ENCODE data around the gene ATXN2. TPM values are rescaled to one million over a fixed set of nuclear protein-coding genes. Genes with fewer than 3 reads are reported as not detected.

ATXN2 gene
- total RNA-seq, 4 donors from 2014 or later, result 50.3 to 84.3 (median 64.3) TPM

DNA sequence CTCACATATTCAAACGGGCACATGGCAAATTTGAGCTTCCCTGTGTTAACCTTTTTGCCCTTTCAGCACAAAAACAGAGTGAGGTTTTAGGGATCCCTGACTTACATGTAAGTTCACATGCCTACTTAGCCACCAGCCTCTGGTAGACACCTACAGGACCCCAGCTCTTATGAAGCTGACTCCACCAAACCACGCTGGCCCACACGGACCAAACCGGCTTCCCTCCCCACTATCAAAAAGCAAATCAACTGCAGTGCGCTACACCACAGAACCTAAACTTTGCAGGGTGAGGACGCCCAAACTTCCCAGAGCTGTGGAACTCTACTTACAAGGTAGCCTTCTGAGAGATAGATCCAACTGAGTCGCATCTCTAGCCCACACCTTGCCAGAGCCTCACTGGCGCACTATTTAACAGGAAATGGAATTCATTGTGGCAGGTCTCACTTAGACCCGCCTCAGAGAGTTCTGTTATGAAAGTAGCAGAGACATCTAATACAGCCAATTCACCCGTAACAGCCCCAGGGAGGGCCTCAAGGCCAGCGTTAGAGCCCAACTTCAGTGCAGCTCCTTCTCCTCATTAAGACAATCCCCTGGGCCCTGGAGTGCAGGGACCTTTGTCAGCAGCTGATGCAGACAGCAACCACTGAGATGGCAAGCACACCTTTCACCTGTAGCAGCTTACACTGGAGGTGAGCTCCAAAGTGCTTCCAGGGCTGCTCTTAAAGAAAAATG, 144.2 kb downstream of the ATXN2 start:
- Histone ChIP-seq H3K27me3 (no peaks in the 10 kb centered on the region), H3K27ac (no peak overlapping the region), H3K9me3 (no peaks in the 10 kb centered on the region), H3K36me3 (peaks cover 5 to 82% (median 19%) of the 10 kb centered on the region in 3 donors), H3K4me3 (no peak overlapping the region), H3K4me1 (peaks cover 0 to 11% (median 0%) of the 10 kb centered on the region in 4 donors)
- DNase-seq (ENCODE audit: low spot score in 2 of 2), result no peak
- no peak for TF ChIP-seq EP300 (IDR thresholded peaks at IDR 0.05)
- no peak for TF ChIP-seq POLR2A (IDR thresholded peaks at IDR 0.05)
- TF ChIP-seq, protein P1, sequence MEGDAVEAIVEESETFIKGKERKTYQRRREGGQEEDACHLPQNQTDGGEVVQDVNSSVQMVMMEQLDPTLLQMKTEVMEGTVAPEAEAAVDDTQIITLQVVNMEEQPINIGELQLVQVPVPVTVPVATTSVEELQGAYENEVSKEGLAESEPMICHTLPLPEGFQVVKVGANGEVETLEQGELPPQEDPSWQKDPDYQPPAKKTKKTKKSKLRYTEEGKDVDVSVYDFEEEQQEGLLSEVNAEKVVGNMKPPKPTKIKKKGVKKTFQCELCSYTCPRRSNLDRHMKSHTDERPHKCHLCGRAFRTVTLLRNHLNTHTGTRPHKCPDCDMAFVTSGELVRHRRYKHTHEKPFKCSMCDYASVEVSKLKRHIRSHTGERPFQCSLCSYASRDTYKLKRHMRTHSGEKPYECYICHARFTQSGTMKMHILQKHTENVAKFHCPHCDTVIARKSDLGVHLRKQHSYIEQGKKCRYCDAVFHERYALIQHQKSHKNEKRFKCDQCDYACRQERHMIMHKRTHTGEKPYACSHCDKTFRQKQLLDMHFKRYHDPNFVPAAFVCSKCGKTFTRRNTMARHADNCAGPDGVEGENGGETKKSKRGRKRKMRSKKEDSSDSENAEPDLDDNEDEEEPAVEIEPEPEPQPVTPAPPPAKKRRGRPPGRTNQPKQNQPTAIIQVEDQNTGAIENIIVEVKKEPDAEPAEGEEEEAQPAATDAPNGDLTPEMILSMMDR (IDR thresholded peaks at IDR 0.05), result no peak
- 81 to 82% methylated on average over 11 of the region's 11 CpGs for WGBS, 2 donors

DNA sequence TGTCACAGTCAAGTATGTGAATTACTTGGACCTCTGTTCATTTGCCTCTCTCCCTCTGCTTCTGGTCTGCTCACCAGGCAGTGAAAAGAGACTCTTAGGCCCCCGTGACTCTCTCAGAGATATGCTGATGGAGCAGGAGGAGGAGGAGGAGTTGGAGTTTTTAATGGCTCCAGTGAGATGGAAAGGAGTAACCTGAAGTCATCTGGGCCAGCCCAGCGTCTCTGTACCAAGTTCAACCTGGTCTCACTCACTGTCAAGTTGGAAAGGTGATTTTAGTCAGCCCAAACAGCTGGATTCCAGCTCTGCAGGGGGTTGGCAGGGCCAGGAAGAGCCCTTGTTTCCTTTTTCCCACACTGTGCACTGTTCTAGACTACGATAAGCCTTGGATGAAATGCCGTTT, 144.8 kb downstream of the ATXN2 start:
- Histone ChIP-seq H3K27me3 (no peaks in the 10 kb centered on the region), H3K36me3 (peaks cover 5 to 82% (median 19%) of the 10 kb centered on the region in 3 donors), H3K27ac (no peak overlapping the region), H3K9me3 (no peaks in the 10 kb centered on the region), H3K4me1 (peaks cover 0 to 17% (median 0%) of the 10 kb centered on the region in 4 donors), H3K4me3 (no peak overlapping the region)
- no peak for DNase-seq (ENCODE audit: low spot score in 2 of 2)
- TF ChIP-seq EP300 (IDR thresholded peaks at IDR 0.05) (no peak), POLR2A (IDR thresholded peaks at IDR 0.05) (no peak)
- TF ChIP-seq, protein P1 (IDR thresholded peaks at IDR 0.05), result no peak
- 65 to 71% methylated on average over 4 of the region's 4 CpGs for WGBS, 2 donors

DNA sequence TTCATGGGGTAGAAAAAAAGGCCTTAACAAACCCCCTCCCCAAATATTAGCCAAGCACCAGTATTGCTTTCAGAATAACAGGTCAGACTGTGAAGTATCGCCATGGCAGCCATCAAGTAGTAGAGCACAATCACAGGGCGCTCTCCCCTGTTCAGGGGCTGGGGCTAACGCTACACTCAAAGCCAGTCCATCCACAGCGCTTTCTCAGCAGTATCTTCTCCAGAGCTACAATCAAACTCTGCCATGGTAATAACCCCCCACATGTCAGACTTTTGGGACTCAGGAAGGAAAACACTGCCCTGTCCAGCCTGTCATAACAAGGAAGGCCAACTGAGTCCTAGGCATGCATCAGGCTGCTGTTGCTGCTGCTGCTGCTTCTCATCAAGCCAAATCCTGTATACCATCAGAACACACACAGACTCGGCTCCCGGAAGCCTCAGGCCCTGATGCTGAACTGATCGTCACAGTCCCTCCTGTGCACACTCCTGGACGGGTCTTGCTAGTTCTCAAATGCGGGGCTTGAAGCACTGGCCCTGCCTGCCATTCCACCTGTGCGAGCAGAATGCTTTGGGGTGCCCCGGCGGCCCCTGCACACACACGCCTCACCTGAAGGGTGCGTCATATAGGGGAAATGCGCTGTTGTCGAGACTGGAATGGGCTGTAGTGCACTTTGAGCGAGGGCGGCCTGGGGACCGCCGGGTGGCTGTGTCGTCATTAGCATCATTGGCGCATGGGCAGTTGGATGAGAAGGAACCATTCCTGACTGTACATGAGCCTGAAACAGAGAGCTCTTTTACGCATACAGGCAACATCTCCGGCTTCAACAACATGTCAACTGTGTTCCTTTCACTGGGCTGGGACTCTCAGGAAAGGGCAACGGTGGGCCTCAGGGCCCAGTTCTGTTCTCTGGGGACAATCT, 145.8 kb downstream of the ATXN2 start:
- no peak overlapping the region for H3K27ac ChIP-seq
- TF ChIP-seq, protein P1 (IDR thresholded peaks at IDR 0.05), result no peak
- TF ChIP-seq POLR2A (IDR thresholded peaks at IDR 0.05) (no peak), EP300 (IDR thresholded peaks at IDR 0.05) (no peak)
- H3K4me3 ChIP-seq, result no peak overlapping the region
- peaks cover 5 to 82% (median 19%) of the 10 kb centered on the region in 3 donors for H3K36me3 ChIP-seq
- peaks cover 0 to 24% (median 0%) of the 10 kb centered on the region in 4 donors for H3K4me1 ChIP-seq
- no peak for DNase-seq (ENCODE audit: low spot score in 2 of 2)
- no peaks in the 10 kb centered on the region for H3K9me3 ChIP-seq
- WGBS, 2 donors, result 81 to 85% methylated on average over 25 of the region's 25 CpGs
- H3K27me3 ChIP-seq, result no peaks in the 10 kb centered on the region

DNA sequence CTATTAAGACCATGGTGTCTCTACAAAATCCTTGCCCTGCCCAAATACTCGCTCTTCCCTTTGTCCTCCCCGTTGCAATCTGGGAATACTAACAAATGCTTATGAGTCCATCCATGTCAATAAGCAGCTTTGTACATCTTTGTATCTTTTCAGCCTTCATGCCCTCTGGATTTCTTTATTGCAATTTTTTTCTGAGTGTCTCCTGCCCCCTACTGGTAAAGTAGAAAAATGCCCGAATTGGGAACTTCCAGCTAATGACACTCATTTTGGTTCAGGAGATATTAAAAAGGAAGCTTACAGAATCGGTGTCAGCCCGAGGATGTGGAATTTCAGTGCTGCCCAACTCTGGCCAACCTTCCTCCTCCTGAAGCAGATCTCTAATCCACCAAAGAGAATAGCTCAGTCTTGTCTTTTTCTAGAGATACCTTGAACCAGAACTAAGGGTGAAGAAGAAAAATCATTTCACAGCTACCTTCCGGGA, 147.4 kb downstream of the ATXN2 start:
- Histone ChIP-seq H3K4me1 (peaks cover 0 to 39% (median under 1%) of the 10 kb centered on the region in 4 donors), H3K4me3 (no peak overlapping the region), H3K27ac (peak overlapping the region in 2 of 4 donors; percentile 23 to 27), H3K9me3 (no peaks in the 10 kb centered on the region), H3K36me3 (peaks cover 5 to 85% (median 19%) of the 10 kb centered on the region in 3 donors), H3K27me3 (no peaks in the 10 kb centered on the region)
- WGBS, 2 donors, result 22 to 23% methylated on average over 6 of the region's 6 CpGs
- TF ChIP-seq, protein P1 (IDR thresholded peaks at IDR 0.05), result peak; percentile 64 to 89 (median 78)
- TF ChIP-seq EP300 (IDR thresholded peaks at IDR 0.05), result no peak
- DNase-seq (ENCODE audit: low spot score in 2 of 2), result no peak
